Astrocyte (in vitro differentiated cells and primary cell): Measurements from ENCODE around the gene PPP1R26.

Experiments used
- EZH2 ChIP-seq: IDR thresholded peaks from 2 replicates; pipeline ENCODE4 v1.6.1; 2012; ENCODE audit warnings: mild to moderate bottlenecking, low read length, inconsistent platforms; ENCODE audit not compliant: insufficient read depth
- TF ChIP-seq, protein P1 (sequence below): IDR thresholded peaks from 2 replicates; pipeline ENCODE4 v1.5.1; 2011; ENCODE audit warnings: low read depth, mild to moderate bottlenecking, inconsistent platforms, low read length, moderate library complexity; ENCODE audit not compliant: insufficient read depth

- TF ChIP-seq, protein P1, sequence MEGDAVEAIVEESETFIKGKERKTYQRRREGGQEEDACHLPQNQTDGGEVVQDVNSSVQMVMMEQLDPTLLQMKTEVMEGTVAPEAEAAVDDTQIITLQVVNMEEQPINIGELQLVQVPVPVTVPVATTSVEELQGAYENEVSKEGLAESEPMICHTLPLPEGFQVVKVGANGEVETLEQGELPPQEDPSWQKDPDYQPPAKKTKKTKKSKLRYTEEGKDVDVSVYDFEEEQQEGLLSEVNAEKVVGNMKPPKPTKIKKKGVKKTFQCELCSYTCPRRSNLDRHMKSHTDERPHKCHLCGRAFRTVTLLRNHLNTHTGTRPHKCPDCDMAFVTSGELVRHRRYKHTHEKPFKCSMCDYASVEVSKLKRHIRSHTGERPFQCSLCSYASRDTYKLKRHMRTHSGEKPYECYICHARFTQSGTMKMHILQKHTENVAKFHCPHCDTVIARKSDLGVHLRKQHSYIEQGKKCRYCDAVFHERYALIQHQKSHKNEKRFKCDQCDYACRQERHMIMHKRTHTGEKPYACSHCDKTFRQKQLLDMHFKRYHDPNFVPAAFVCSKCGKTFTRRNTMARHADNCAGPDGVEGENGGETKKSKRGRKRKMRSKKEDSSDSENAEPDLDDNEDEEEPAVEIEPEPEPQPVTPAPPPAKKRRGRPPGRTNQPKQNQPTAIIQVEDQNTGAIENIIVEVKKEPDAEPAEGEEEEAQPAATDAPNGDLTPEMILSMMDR = no peak
- no peak for TF ChIP-seq EZH2
Observed at GRCh38 chr9:135454737-135455136, 24.8 kb upstream of the PPP1R26 start.
